GM23248 (cell line): ENCODE results near the gene PRMT2.

Source experiments
- EZH2 ChIP-seq: fragments of 200-600 bp; sonication (generic); IDR thresholded peaks from 2 replicates; pipeline ENCODE4 v1.6.1; 2018; ENCODE audit warnings: antibody characterized with exemption, mild to moderate bottlenecking; ENCODE audit not compliant: insufficient read depth, poor library complexity, severe bottlenecking
- EZH2phosphoT487 ChIP-seq: fragments of 200-600 bp; sonication (generic); IDR thresholded peaks from 2 replicates; pipeline ENCODE4 v1.6.1; 2018; ENCODE audit warnings: antibody characterized with exemption, moderate library complexity, mild to moderate bottlenecking, low read depth; ENCODE audit not compliant: insufficient read depth

- TF ChIP-seq EZH2: no peak
- no peak for TF ChIP-seq EZH2phosphoT487
These were observed 7.7 kb upstream of the PRMT2 start for GRCh38 chr21:46627726-46628125.
